ENCODE data around the gene CAST.

DNA sequence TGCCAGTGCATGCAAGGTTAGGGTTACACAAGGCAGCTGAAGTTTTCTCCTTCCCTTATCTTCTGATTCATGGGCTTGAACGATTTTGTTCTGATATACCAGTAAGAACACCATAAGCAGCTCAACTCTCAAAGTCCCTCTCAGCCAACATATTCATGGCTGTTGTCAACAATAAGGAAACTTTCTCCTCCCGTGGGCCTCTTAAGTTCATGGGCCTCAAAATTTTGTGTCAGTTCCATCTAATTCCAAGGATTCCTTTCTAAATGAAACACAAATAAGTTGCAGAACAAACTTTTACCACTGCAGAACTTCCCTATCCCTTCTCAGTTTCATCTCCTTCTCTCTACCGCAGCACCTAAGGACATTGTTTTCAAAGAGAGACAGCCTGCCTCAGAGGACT is 23.6 kb upstream of the CAST start:
- TF ChIP-seq, protein P1, sequence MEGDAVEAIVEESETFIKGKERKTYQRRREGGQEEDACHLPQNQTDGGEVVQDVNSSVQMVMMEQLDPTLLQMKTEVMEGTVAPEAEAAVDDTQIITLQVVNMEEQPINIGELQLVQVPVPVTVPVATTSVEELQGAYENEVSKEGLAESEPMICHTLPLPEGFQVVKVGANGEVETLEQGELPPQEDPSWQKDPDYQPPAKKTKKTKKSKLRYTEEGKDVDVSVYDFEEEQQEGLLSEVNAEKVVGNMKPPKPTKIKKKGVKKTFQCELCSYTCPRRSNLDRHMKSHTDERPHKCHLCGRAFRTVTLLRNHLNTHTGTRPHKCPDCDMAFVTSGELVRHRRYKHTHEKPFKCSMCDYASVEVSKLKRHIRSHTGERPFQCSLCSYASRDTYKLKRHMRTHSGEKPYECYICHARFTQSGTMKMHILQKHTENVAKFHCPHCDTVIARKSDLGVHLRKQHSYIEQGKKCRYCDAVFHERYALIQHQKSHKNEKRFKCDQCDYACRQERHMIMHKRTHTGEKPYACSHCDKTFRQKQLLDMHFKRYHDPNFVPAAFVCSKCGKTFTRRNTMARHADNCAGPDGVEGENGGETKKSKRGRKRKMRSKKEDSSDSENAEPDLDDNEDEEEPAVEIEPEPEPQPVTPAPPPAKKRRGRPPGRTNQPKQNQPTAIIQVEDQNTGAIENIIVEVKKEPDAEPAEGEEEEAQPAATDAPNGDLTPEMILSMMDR (IDR thresholded peaks at IDR 0.05; ENCODE audit: extremely low read depth in 1 of 2, insufficient read depth in 1 of 2, low read depth in 1 of 2, low read length in 2 of 2), result no peak
- no peak for TF ChIP-seq FOS (IDR thresholded peaks at IDR 0.05; ENCODE audit: borderline replicate concordance, insufficient read depth, low read length)

Data from endothelial cell of umbilical vein (primary cell).